ENCODE data around the gene CDH24. TPM values are rescaled to one million over a fixed set of nuclear protein-coding genes. Genes with fewer than 3 reads are reported as not detected.

Gene CDH24
- total and polyA plus RNA-seq, 2 of the 13 experiments (the other 11 are each of a cell fraction or from before 2014, with no cell fraction given): 0.69 to 0.99 TPM

GRCh38 chr14:23094666-23095195, 37.4 kb upstream of the CDH24 start, which contains the start of gene ACIN1 (continued):
- TF ChIP-seq AHDC1 (CRISPR knock-in tag; IDR thresholded peaks at IDR 0.05; ENCODE audit: borderline replicate concordance) (peak; percentile 76), RNF219 (CRISPR knock-in tag; IDR thresholded peaks at IDR 0.05) (no peak; the same call in 1 of the 2 replicates), ZNF747 (CRISPR knock-in tag; IDR thresholded peaks at IDR 0.05; ENCODE audit: borderline replicate concordance) (peak; percentile 98; the same call in 1 of the 2 replicates), ZC3H13 (CRISPR knock-in tag; IDR thresholded peaks at IDR 0.05) (no peak), ZNF740 (CRISPR knock-in tag; IDR thresholded peaks at IDR 0.05) (peak; percentile 77), ZNF770 (CRISPR knock-in tag; IDR thresholded peaks at IDR 0.05) (peak; percentile 81), ZNF552 (CRISPR knock-in tag; IDR thresholded peaks at IDR 0.05; ENCODE audit: borderline replicate concordance) (peak; percentile 97), ZFY (CRISPR knock-in tag; IDR thresholded peaks at IDR 0.05) (peak; percentile 87), ZNF441 (CRISPR knock-in tag; IDR thresholded peaks at IDR 0.05; ENCODE audit: borderline replicate concordance) (peak; percentile 95), ZNF543 (CRISPR knock-in tag; IDR thresholded peaks at IDR 0.05) (peak; percentile 99), RORA (CRISPR knock-in tag; IDR thresholded peaks at IDR 0.05) (no peak)
- TF ChIP-seq, protein P1, sequence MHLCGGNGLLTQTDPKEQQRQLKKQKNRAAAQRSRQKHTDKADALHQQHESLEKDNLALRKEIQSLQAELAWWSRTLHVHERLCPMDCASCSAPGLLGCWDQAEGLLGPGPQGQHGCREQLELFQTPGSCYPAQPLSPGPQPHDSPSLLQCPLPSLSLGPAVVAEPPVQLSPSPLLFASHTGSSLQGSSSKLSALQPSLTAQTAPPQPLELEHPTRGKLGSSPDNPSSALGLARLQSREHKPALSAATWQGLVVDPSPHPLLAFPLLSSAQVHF (CRISPR knock-in tag; IDR thresholded peaks at IDR 0.05): no peak
- TF ChIP-seq, protein P2, sequence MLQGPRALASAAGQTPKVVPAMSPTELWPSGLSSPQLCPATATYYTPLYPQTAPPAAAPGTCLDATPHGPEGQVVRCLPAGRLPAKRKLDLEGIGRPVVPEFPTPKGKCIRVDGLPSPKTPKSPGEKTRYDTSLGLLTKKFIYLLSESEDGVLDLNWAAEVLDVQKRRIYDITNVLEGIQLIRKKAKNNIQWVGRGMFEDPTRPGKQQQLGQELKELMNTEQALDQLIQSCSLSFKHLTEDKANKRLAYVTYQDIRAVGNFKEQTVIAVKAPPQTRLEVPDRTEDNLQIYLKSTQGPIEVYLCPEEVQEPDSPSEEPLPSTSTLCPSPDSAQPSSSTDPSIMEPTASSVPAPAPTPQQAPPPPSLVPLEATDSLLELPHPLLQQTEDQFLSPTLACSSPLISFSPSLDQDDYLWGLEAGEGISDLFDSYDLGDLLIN (CRISPR knock-in tag; IDR thresholded peaks at IDR 0.05; ENCODE audit: borderline replicate concordance): peak; percentile 96; the same call in 1 of the 2 replicates
- TF ChIP-seq, protein P3, sequence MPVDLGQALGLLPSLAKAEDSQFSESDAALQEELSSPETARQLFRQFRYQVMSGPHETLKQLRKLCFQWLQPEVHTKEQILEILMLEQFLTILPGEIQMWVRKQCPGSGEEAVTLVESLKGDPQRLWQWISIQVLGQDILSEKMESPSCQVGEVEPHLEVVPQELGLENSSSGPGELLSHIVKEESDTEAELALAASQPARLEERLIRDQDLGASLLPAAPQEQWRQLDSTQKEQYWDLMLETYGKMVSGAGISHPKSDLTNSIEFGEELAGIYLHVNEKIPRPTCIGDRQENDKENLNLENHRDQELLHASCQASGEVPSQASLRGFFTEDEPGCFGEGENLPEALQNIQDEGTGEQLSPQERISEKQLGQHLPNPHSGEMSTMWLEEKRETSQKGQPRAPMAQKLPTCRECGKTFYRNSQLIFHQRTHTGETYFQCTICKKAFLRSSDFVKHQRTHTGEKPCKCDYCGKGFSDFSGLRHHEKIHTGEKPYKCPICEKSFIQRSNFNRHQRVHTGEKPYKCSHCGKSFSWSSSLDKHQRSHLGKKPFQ (CRISPR knock-in tag; IDR thresholded peaks at IDR 0.05; ENCODE audit: insufficient replicate concordance): peak; percentile 83
